IMR-90 (cell line): ENCODE measurements around the gene THPO. TPM values are rescaled to one million over a fixed set of nuclear protein-coding genes. Genes with fewer than 3 reads are reported as not detected.

Experiments used
- ATAC-seq: fragments of 200-7000 bp; cut with Tn5 transposase; 2 replicates; pipeline ENCODE4 v1.9.1; 2020; ENCODE audit warnings: low read depth, mild to moderate bottlenecking, moderate library complexity
- BruUV-seq: library from RNA; stranded (reverse); fragments of 400-500 nt; replicated peaks from 2 replicates; lab custom pipeline; 2021; lab: Mats Ljungman, UMichigan
- CTCF ChIA-PET: fragments of 300-600 bp; formaldehyde crosslinking; extraction: SDS; loops from one replicate; lab custom pipeline; 2021; ENCODE audit warnings: antibody characterized with exemption; lab: Yijun Ruan, JAX
- POLR2A ChIA-PET: fragments of 300-600 bp; sonication (Branson Sonifier 250); formaldehyde crosslinking; loops from one replicate; lab custom pipeline; 2022; ENCODE audit warnings: antibody characterized with exemption; ENCODE audit not compliant: unreplicated experiment; lab: Charles Lee
- DNase-seq: peaks from one replicate; pipeline ENCODE4 v3.0.0; 2013
- H2AFZ ChIP-seq: replicated peaks from 2 replicates; pipeline ENCODE3; 2013; ENCODE audit warnings: low read length, mild to moderate bottlenecking; ENCODE audit not compliant: poor library complexity
- H2AK5ac ChIP-seq: 2 replicates; pipeline ENCODE4 v1.6.1; 2013; ENCODE audit warnings: low read depth, low read length, inconsistent platforms
- H2AK9ac ChIP-seq: replicated peaks from 2 replicates; pipeline ENCODE3; 2013; ENCODE audit warnings: mild to moderate bottlenecking, low read depth, low read length, moderate library complexity; ENCODE audit not compliant: poor library complexity
- H2BK120ac ChIP-seq: 2 replicates; pipeline ENCODE4 v1.6.1; 2013; ENCODE audit warnings: low read depth, low read length, inconsistent platforms
- H2BK15ac ChIP-seq: 3 replicates; pipeline ENCODE4 v1.6.1; 2013; ENCODE audit warnings: low read depth, low read length, inconsistent platforms
- H2BK20ac ChIP-seq: 2 replicates; pipeline ENCODE4 v1.6.1; 2013; ENCODE audit warnings: low read depth, mild to moderate bottlenecking, inconsistent platforms, low read length, moderate library complexity
- H2BK5ac ChIP-seq: 2 replicates; pipeline ENCODE4 v1.6.1; 2013; ENCODE audit warnings: mild to moderate bottlenecking, low read depth, low read length, inconsistent platforms; ENCODE audit not compliant: poor library complexity, severe bottlenecking
- H3K14ac ChIP-seq: replicated peaks from 2 replicates; pipeline ENCODE4 v1.6.1; 2013; ENCODE audit warnings: low read depth, low read length, inconsistent platforms
- H3K18ac ChIP-seq: 2 replicates; pipeline ENCODE4 v1.6.1; 2013; ENCODE audit warnings: low read depth, low read length, control low read depth
- H3K23ac ChIP-seq: 2 replicates; pipeline ENCODE4 v1.6.1; 2013; ENCODE audit warnings: low read depth, low read length, inconsistent platforms
- H3K27ac ChIP-seq: 2 replicates; pipeline ENCODE4 v1.5.1; 2013; ENCODE audit warnings: mild to moderate bottlenecking, control low read depth, low read length; ENCODE audit not compliant: insufficient read depth
- H3K27me3 ChIP-seq: 2 replicates; pipeline ENCODE4 v1.6.1; 2013; ENCODE audit warnings: low read length; ENCODE audit not compliant: control insufficient read depth, insufficient read depth
- H3K36me3 ChIP-seq: 2 replicates; pipeline ENCODE4 v1.6.1; 2013; ENCODE audit warnings: low read length, mixed read lengths; ENCODE audit not compliant: control insufficient read depth, insufficient read depth
- H3K4ac ChIP-seq: 2 replicates; pipeline ENCODE4 v1.6.1; 2013; ENCODE audit warnings: low read depth, low read length, inconsistent platforms
- H3K4me1 ChIP-seq: 2 replicates; pipeline ENCODE4 v1.6.1; 2013; ENCODE audit warnings: low read length, mixed read lengths; ENCODE audit not compliant: control insufficient read depth, insufficient read depth
- H3K4me2 ChIP-seq: 2 replicates; pipeline ENCODE4 v1.6.1; 2013; ENCODE audit warnings: low read depth, mild to moderate bottlenecking, control low read depth, low read length, moderate library complexity
- H3K4me3 ChIP-seq: 2 replicates; pipeline ENCODE4 v1.5.1; 2013; ENCODE audit warnings: low read depth, mild to moderate bottlenecking, control low read depth, low read length, moderate library complexity; ENCODE audit not compliant: insufficient read depth
- H3K56ac ChIP-seq: 2 replicates; pipeline ENCODE4 v1.6.1; 2013; ENCODE audit warnings: low read length, inconsistent platforms; ENCODE audit not compliant: insufficient read depth; ENCODE audit errors: extremely low read depth
- H3K79me1 ChIP-seq, 2 experiments: 2 replicates each; pipeline ENCODE4 v1.6.1; 2013; ENCODE audit warnings: low read length in 2 of 2, inconsistent platforms in 1 of 2, low read depth in 1 of 2
- H3K9ac ChIP-seq: 2 replicates; pipeline ENCODE4 v1.6.1; 2013; ENCODE audit warnings: low read depth, low read length, control low read depth
- H3K9me1 ChIP-seq: 2 replicates; pipeline ENCODE4 v1.6.1; 2013; ENCODE audit warnings: low read length, inconsistent platforms; ENCODE audit not compliant: insufficient read depth
- H3K9me3 ChIP-seq: 2 replicates; pipeline ENCODE4 v1.6.1; 2013; ENCODE audit warnings: low read length; ENCODE audit not compliant: control insufficient read depth, insufficient read depth
- H4K20me1 ChIP-seq: 2 replicates; pipeline ENCODE4 v1.6.1; 2013; ENCODE audit warnings: low read length, inconsistent platforms; ENCODE audit not compliant: insufficient read depth
- H4K5ac ChIP-seq: 2 replicates; pipeline ENCODE4 v1.6.1; 2013; ENCODE audit warnings: mild to moderate bottlenecking, low read depth, low read length, control low read depth
- H4K8ac ChIP-seq, 2 experiments: 2 replicates each; pipeline ENCODE4 v1.6.1; 2013; ENCODE audit warnings: low read depth in 2 of 2, low read length in 2 of 2, control low read depth in 1 of 2, inconsistent platforms in 1 of 2
- H4K91ac ChIP-seq: 2 replicates; pipeline ENCODE4 v1.6.1; 2013; ENCODE audit warnings: low read depth, low read length, inconsistent platforms; ENCODE audit not compliant: insufficient read depth
- BHLHE40 ChIP-seq: fragments of 150-350 bp; IDR thresholded peaks from 2 replicates; pipeline ENCODE4 v1.6.1; 2016; ENCODE audit warnings: mild to moderate bottlenecking, low read depth, low read length
- CEBPB ChIP-seq: IDR thresholded peaks from 2 replicates; pipeline ENCODE4 v1.6.1; 2012; ENCODE audit warnings: low read depth, low read length, improper control_type of control experiment
- CHD1 ChIP-seq: IDR thresholded peaks from 2 replicates; pipeline ENCODE4 v1.6.1; 2012; ENCODE audit warnings: low read depth, low read length, improper control_type of control experiment
- CTCF ChIP-seq: conservative IDR thresholded peaks from 2 replicates; pipeline ENCODE4 v1.5.1; 2012; ENCODE audit warnings: mild to moderate bottlenecking, low read depth, low read length, improper control_type of control experiment
- ELK1 ChIP-seq: fragments of 150-350 bp; IDR thresholded peaks from 2 replicates; pipeline ENCODE4 v1.6.1; 2016; ENCODE audit warnings: low read depth, mild to moderate bottlenecking, low read length, moderate library complexity, borderline replicate concordance
- FOS ChIP-seq: fragments of 150-350 bp; IDR thresholded peaks from 2 replicates; pipeline ENCODE4 v1.6.1; 2016; ENCODE audit warnings: low read depth, low read length
- MAFK ChIP-seq: IDR thresholded peaks from 2 replicates; pipeline ENCODE4 v1.6.1; 2012; ENCODE audit warnings: low read depth, low read length, improper control_type of control experiment
- MAZ ChIP-seq: IDR thresholded peaks from 2 replicates; pipeline ENCODE4 v1.6.1; 2012; ENCODE audit warnings: low read depth, mild to moderate bottlenecking, low read length, improper control_type of control experiment, moderate library complexity, borderline replicate concordance
- NFE2L2 ChIP-seq: fragments of 150-350 bp; IDR thresholded peaks from 2 replicates; pipeline ENCODE4 v1.6.1; 2016; ENCODE audit warnings: low read depth, mild to moderate bottlenecking, low read length
- POLR2A ChIP-seq: IDR thresholded peaks from 2 replicates; pipeline ENCODE4 v1.6.1; 2012; ENCODE audit warnings: mild to moderate bottlenecking, low read depth, low read length
- RAD21 ChIP-seq: IDR thresholded peaks from 2 replicates; pipeline ENCODE4 v1.6.1; 2012; ENCODE audit warnings: low read length, improper control_type of control experiment
- RCOR1 ChIP-seq: IDR thresholded peaks from 2 replicates; pipeline ENCODE4 v1.6.1; 2012; ENCODE audit warnings: mild to moderate bottlenecking, low read length, improper control_type of control experiment; ENCODE audit not compliant: insufficient replicate concordance
- RFX5 ChIP-seq: IDR thresholded peaks from 2 replicates; pipeline ENCODE4 v1.8.0; 2012; ENCODE audit warnings: low read depth, mild to moderate bottlenecking, low read length, moderate library complexity
- USF2 ChIP-seq: fragments of 150-350 bp; IDR thresholded peaks from 2 replicates; pipeline ENCODE4 v1.6.1; 2017; ENCODE audit warnings: mild to moderate bottlenecking, antibody characterized with exemption, low read length, low read depth
- WGBS, 2 experiments: methylation state at CpG; one replicate each; pipeline versions ENCODE4 v1.1.5 to v1.1.7; 2013; ENCODE audit warnings: missing lambda C conversion rate in 2 of 2; ENCODE audit not compliant: insufficient read length in 1 of 2; ENCODE audit errors: extremely low coverage in 2 of 2; 5-methylcytosine and 5-hydroxymethylcytosine counted together
- dilution Hi-C: fragments of 300-500 bp; cut with HindIII; formaldehyde crosslinking; loops from one replicate; pipeline ENCODE4 v1.14.3; 2018; ENCODE audit warnings: low sequenced_read_pairs; ENCODE audit not compliant: unreplicated experiment
- in situ Hi-C: fragments of 300-500 bp; cut with MboI; formaldehyde crosslinking; loops from 3 replicates; pipeline ENCODE4 v1.14.3; 2019; ENCODE audit warnings: low sequenced_read_pairs, inconsistent platforms, mixed read lengths
- intact Hi-C: fragments of 100-400 bp; cut with micrococcal nuclease; formaldehyde crosslinking; loops from 2 replicates; pipeline ENCODE4 v1.10.0; 2022
- polyA plus RNA-seq, 3 experiments: library from polyadenylated mRNA; depleted of rRNA; stranded (reverse); fragments of >200 nt; gene quantifications; 2 replicates each; pipeline ENCODE4 v1.2.3, GENCODE V29; 2012; ENCODE audit warnings: low replicate concordance in 1 of 3
- total RNA-seq: library from RNA; depleted of rRNA; stranded (reverse); fragments of >200 nt; gene quantifications from 2 replicates; pipeline ENCODE4 v1.2.3, GENCODE V29; 2012

THPO gene
- total and polyA plus RNA-seq, 2 of the 4 experiments (the other 2 are of a cell fraction): not detected

GRCh38 chr3:184377882-184378445 lies at the start of gene THPO (continued):
- TF ChIP-seq CHD1 (no peak), FOS (no peak)

GRCh38 chr3:184426691-184427141 lies 48.7 kb upstream of the THPO start:
- H2AK9ac ChIP-seq: no peak overlapping the region
- H3K79me1 ChIP-seq: no peaks in the 10 kb centered on the region
- H2AFZ ChIP-seq: no peak overlapping the region
- no peak overlapping the region for H3K4ac ChIP-seq
- WGBS, 2 experiments: 75% methylated on average over 4 of the region's 12 CpGs; no CpG with 5 or more reads in 1 of the 2 experiments
- H3K4me3 ChIP-seq: no peak overlapping the region
- H3K4me1 ChIP-seq: no peaks in the 10 kb centered on the region
- DNase-seq: no peak
- no peak overlapping the region for H3K23ac ChIP-seq
- no peak overlapping the region for H2BK120ac ChIP-seq
- dilution Hi-C loops (no loop called here), intact Hi-C loops (no loop called here), in situ Hi-C loops (loop anchor here (10.0 kb wide), 1 partner anchor 88 kb away; no protein-coding TSS in a partner anchor)
- no peak overlapping the region for H3K9ac ChIP-seq
- peaks cover 20% of the 10 kb centered on the region for H3K27me3 ChIP-seq
- ATAC-seq: no peak
- POLR2A ChIA-PET: no interaction called here
- no peak overlapping the region for H3K27ac ChIP-seq
- no peaks in the 10 kb centered on the region for H3K9me1 ChIP-seq
- H3K4me2 ChIP-seq: no peak overlapping the region
- H3K18ac ChIP-seq: no peak overlapping the region
- no peak overlapping the region for H4K5ac ChIP-seq
- no peak overlapping the region for H3K14ac ChIP-seq
- H2BK15ac ChIP-seq: no peak overlapping the region
- no peak overlapping the region for H3K56ac ChIP-seq
- TF ChIP-seq MAZ (no peak), CTCF (no peak), FOS (no peak), NFE2L2 (no peak), RFX5 (no peak), POLR2A (no peak), RAD21 (no peak), RCOR1 (no peak), CHD1 (no peak), ELK1 (no peak), CEBPB (no peak), MAFK (no peak), USF2 (no peak), BHLHE40 (no peak)
- H2BK5ac ChIP-seq: no peak overlapping the region
- no peaks in the 10 kb centered on the region for H4K20me1 ChIP-seq
- peaks cover 2% of the 10 kb centered on the region for H3K9me3 ChIP-seq
- H4K8ac ChIP-seq: no peak overlapping the region
- H2BK20ac ChIP-seq: no peak overlapping the region
- H3K36me3 ChIP-seq: no peaks in the 10 kb centered on the region
- CTCF ChIA-PET: no interaction called here
- BruUV-seq: no TSS peak
- no peak overlapping the region for H4K91ac ChIP-seq
- H2AK5ac ChIP-seq: no peak overlapping the region
